GM21529 (cell line): ENCODE data around the gene FAM25A.
"Not testable (repeated sequence)": the region's sequence is repeated elsewhere in the genome, so short reads cannot be mapped to it uniquely, and the experiment has no call there.

ENCODE experiments used
- ATAC-seq: cut with Tn5 transposase; IDR thresholded peaks from one replicate; pipeline ENCODE4 v1.9.1; 2021; ENCODE audit not compliant: unreplicated experiment

Gene FAM25A

GRCh38 chr10:87009134-87009696 is 10.9 kb upstream of the FAM25A start:
- not testable (repeated sequence) for ATAC-seq

GRCh38 chr10:87013528-87013927 is 6.6 kb upstream of the FAM25A start:
- not testable (repeated sequence) for ATAC-seq

GRCh38 chr10:87014986-87015716 is 4.9 kb upstream of the FAM25A start:
- ATAC-seq, result not testable (repeated sequence)

GRCh38 chr10:87018127-87018526 is 2.0 kb upstream of the FAM25A start:
- ATAC-seq, result not testable (repeated sequence)

GRCh38 chr10:87019066-87019465 is 1.0 kb upstream of the FAM25A start:
- not testable (repeated sequence) for ATAC-seq

GRCh38 chr10:87019504-87019903 is 590 bp upstream of the FAM25A start:
- not testable (repeated sequence) for ATAC-seq

- not testable (repeated sequence) for ATAC-seq
Observed at GRCh38 chr10:87025285-87025958, 5.3 kb downstream of the FAM25A start.

- ATAC-seq, result not testable (repeated sequence)
Observed at GRCh38 chr10:87026747-87027508, 6.8 kb downstream of the FAM25A start.

- not testable (repeated sequence) for ATAC-seq
Observed at GRCh38 chr10:87030419-87030818, 10.3 kb downstream of the FAM25A start.

GRCh38 chr10:87030912-87031635 is 11.0 kb downstream of the FAM25A start:
- ATAC-seq, result no peak

GRCh38 chr10:87036623-87037022 is 16.5 kb downstream of the FAM25A start:
- no peak for ATAC-seq

GRCh38 chr10:87038286-87038717 is 18.2 kb downstream of the FAM25A start:
- ATAC-seq, result no peak

GRCh38 chr10:87038786-87039185 is 18.7 kb downstream of the FAM25A start:
- ATAC-seq, result no peak

- not testable (repeated sequence) for ATAC-seq
Observed at GRCh38 chr10:87043579-87043978, 23.5 kb downstream of the FAM25A start.

- no peak for ATAC-seq
Observed at GRCh38 chr10:87045434-87045938, 25.4 kb downstream of the FAM25A start.

GRCh38 chr10:87053111-87053510 is 33.0 kb downstream of the FAM25A start:
- no peak for ATAC-seq

- ATAC-seq, result no peak
Observed at GRCh38 chr10:87053577-87054181, 33.6 kb downstream of the FAM25A start.

- ATAC-seq, result peak; percentile 69
Observed at GRCh38 chr10:87054373-87055295, 34.5 kb downstream of the FAM25A start.

GRCh38 chr10:87058171-87058570 is 38.1 kb downstream of the FAM25A start:
- ATAC-seq, result no peak
